OCI-LY7 (cell line): ENCODE data around the gene VAMP2.

Experiments used
- EZH2phosphoT487 ChIP-seq: fragments of 200-600 bp; sonication (generic); IDR thresholded peaks from 2 replicates; pipeline ENCODE4 v1.6.1; 2018; ENCODE audit warnings: low read depth, borderline replicate concordance, mild to moderate bottlenecking, mixed run types, antibody characterized with exemption, low read length, moderate library complexity, mixed read lengths
- TF ChIP-seq, protein P1 (sequence below): fragments of 200-600 bp; sonication (generic); conservative IDR thresholded peaks from 2 replicates; pipeline ENCODE4 v1.5.1; 2014; ENCODE audit warnings: mild to moderate bottlenecking, antibody characterized with exemption, low read length, moderate library complexity, mixed read lengths

DNA sequence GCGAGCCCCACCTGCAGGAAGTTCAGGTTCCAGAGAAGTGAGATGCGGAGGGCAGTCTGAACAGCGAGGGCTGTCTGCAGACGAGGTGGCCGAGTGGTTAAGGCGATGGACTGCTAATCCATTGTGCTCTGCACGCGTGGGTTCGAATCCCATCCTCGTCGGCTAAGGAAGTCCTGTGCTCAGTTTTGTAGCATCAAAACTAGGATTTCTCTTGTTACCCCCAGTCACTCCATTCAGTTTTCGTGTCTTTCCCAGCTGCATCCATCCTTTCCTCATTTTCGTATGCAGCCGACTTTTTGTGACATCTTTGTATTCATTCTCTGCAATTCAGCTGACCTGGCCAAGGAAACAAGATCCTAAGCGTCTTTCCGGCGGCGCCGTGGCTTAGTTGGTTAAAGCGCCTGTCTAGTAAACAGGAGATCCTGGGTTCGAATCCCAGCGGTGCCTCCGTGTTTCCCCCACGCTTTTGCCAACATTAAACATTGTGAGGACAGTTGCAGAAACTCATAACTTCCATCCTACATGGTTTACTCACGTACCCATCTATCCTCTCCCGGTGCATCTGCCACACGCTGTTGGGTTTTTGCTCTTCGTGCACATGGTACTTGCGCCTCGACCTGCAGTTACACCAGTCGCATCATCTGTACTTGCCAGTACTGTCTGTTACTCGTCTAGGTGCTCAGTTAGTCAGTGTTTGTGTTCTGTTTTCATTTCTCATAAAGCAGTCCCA lies 24.2 kb upstream of the VAMP2 start:
- TF ChIP-seq, protein P1, sequence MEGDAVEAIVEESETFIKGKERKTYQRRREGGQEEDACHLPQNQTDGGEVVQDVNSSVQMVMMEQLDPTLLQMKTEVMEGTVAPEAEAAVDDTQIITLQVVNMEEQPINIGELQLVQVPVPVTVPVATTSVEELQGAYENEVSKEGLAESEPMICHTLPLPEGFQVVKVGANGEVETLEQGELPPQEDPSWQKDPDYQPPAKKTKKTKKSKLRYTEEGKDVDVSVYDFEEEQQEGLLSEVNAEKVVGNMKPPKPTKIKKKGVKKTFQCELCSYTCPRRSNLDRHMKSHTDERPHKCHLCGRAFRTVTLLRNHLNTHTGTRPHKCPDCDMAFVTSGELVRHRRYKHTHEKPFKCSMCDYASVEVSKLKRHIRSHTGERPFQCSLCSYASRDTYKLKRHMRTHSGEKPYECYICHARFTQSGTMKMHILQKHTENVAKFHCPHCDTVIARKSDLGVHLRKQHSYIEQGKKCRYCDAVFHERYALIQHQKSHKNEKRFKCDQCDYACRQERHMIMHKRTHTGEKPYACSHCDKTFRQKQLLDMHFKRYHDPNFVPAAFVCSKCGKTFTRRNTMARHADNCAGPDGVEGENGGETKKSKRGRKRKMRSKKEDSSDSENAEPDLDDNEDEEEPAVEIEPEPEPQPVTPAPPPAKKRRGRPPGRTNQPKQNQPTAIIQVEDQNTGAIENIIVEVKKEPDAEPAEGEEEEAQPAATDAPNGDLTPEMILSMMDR = 0 out of 2 replicates have a peak, but pooled peaks have one; percentile 61
- no peak for TF ChIP-seq EZH2phosphoT487
